NCI-H128 (cell line): ENCODE results near the gene SLC50A1.
"Not testable (repeated sequence)": the region's sequence is repeated elsewhere in the genome, so short reads cannot be mapped to it uniquely, and the experiment has no call there.

Experiments
- DNase-seq: peaks from one replicate; lab custom pipeline; 2025; ENCODE audit not compliant: unreplicated experiment; lab: John Stamatoyannopoulos, UW

The SLC50A1 gene

DNA sequence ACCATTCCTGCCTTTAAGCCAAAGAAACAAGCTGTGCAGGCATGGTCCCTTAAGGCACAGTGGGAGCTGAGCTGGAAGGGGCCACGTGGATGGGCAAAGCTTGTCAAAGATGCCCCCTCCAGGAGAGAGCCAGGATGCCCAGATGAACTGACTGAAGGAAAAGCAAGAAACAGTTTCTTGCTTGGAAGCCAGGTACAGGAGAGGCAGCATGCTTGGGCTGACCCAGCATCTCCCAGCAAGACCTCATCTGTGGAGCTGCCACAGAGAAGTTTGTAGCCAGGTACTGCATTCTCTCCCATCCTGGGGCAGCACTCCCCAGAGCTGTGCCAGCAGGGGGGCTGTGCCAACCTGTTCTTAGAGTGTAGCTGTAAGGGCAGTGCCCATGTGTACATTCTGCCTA lies 1.3 kb upstream of the SLC50A1 start:
- DNase-seq, result no peak

DNA sequence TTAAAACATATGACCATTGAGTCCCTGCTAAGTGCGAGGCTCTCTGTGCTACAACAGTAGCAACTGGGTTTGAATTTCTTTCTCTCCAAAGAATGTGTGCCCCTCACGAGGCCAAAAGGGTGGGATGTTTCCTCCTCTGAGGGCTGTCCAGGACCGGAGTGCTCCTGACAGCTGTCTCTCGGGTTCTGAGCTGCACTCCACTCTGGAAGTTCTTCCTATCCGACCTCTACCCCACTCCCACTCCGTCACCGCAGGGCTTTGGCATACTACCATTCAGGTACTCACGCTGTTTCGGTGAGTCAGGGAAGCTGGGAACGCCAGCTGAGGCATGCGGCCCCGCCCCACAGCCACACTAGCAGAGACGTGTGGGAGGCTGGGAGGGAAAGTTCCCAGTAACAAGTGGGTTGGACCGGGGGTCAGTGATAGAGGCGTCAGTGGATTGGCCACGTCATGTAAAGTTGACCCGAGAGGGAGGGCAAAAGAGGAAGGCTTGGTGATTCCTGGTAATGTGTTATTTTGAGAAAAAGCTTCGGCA lies 705 bp upstream of the SLC50A1 start:
- peak; percentile 35 for DNase-seq

DNA sequence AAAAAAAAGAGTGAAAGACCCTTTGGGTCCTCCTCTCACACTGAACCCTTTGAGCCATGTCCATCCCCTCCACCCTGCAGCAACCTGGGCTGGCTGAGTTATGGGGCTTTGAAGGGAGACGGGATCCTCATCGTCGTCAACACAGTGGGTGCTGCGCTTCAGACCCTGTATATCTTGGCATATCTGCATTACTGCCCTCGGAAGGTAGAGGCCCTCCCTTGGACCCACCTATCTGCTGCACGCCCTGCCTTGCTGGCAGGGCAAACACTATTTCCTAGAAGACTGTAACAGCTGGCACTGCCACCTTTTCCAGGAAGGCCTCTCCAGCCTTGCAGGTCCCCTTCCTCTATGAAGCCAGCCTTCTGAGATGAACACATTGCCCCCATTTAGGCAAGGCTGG lies 1.1 kb downstream of the SLC50A1 start:
- DNase-seq, result no peak

DNA sequence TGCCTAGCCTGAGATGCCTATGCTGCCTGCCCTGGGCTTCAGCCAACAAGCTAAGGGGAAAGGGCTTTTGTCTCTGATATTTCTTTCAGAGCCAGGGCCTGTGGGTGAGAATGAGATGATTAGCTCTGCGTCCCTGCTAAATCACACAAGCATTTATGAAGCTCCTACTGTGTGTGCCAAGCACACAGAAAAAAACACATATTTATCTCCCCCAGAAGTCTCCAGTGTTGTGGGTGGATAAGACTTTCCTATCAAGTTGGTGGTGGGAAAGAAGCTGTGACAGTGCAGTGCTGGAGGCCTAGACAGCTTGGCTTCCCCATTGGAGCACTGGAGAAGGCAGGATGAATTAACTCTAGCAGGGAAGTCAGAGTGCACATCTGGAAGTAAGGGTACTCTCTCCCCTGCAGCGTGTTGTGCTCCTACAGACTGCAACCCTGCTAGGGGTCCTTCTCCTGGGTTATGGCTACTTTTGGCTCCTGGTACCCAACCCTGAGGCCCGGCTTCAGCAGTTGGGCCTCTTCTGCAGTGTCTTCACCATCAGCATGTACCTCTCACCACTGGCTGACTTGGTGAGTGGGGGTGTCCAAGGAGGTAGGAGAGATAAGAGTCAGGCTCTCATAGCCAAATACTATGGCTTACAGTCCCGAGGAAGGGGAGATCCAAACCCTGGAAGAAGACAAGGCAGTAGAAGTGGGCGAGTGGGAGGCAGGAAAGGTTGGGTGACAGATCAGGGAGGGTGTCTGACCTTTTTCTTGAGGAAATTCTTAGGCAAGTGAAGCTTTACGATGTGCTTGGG lies 1.7 kb downstream of the SLC50A1 start:
- DNase-seq, result no peak

DNA sequence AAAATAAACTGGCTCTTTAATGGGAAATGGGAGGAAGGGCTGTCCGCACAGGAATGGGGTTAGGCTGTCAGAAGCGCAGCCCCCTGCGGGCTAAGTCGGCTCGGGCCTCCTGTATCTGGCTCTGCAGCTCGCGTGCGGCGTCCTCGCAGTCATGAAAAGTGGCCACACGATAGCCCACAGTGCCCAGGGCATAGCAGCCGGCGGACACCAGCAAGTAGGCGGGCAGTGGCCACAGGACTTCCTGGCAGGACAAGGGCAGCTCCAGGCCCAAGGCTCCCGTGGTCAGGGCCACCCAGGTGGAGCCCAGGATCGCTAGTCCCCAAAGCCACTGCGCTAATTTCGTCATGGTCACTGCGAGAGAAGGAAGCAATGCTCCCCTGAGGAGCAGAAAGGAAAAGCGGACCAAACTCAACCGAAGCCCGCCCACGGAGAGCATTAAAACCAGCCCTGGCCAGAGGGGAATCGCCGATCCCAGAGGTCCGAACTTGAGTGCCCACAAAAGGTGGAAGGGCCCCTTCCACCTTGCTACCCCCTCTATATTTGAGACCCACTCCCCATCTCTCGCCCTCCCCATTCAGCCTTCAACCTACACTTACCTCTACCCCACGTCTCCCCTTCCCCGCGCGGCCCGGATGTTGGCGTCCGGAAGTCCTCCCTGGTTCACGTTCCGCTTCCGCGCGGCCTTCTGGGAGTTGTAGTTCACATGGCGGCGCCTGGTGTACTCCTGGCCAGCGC lies 4.4 kb downstream of the SLC50A1 start, which contains the start of gene DPM3:
DPM3 (minus strand) TSS at position 637 of the 735 bp plus-strand sequence; CDS start at position 346, 291 bp downstream.
- peak; percentile 67 for DNase-seq

DNA sequence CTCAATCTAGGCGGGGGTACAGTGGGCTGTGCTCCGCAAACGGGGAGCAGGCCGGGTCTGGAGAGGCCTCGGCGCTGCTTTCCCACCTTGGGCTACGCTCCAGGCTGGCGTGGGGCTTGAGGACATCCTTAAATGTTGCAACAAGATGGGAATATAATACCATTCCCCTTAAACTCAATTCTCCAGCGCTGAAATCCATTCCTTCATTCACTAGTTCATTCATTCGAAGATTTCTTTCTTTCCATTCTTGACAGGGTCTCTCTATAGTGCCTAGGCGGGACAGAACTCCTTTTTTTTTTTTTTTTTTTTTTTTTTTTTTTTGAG lies 4.9 kb downstream of the SLC50A1 start:
- no peak for DNase-seq

DNA sequence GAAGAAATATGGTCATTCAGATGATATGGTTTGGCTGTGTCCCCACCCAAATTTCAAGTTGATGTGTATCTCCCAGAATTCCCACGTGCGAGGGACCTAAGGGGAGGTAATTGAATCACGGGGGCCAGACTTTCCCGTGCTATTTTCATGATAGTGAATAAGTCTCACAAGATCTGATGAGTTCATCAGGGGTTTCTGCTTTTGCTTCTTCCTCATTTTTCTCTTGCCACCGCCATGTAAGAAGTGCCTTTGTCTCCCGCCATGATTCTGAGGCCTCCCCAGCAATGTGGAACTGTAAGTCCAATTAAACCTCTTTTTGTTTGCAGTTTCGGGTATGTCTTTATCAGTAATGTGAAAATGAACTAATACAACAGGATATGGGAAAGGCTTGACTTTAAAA lies 6.1 kb downstream of the SLC50A1 start:
- DNase-seq, result no peak

DNA sequence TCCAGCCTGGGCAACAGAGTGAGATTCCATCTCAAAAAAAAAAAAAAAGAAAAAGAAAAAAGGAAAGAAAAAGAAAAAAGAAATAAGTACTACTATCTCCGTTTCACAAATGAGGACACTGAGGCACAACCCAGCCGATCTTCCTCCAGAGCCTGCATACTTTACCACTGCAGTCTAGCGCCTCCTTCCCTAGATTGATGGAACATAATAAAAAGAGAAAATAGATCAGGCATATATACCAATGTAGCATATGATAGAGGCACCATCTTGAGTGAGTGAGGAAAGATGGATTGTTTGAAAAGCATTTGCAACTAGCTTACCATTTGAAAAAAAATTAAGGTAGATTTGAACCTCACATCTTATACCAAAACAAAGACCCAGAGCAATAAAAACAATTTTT lies 9.8 kb downstream of the SLC50A1 start:
- DNase-seq, result no peak

DNA sequence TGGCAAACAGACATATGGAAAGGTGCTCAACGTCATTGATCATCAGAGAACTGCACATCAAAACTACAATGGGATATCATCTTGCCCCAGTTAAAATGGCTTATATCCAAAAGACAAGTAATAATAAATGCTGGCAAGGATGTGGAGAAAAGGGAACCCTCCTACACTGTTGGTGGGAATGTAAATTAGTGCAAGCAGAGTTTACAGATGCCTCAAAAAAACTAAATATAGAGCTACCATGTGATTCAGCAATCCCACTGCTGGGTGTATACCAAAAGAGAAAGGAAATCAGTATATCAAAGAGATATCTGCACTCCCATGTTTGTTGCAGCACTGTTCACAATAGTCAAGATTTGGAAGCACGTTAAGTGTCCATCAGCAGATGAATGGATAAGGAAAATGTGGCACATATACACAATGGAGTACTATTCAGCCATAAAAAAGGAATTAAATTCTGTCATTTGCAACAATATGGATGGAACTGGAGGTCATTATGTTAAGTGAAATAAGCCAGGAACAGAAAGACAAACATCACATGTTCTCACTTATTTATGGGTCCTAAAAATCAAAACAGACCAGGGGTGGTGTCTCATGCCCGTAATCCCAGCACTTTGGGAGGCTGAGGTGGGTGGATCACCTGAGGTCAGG lies 20.5 kb downstream of the SLC50A1 start:
- not testable (repeated sequence) for DNase-seq

DNA sequence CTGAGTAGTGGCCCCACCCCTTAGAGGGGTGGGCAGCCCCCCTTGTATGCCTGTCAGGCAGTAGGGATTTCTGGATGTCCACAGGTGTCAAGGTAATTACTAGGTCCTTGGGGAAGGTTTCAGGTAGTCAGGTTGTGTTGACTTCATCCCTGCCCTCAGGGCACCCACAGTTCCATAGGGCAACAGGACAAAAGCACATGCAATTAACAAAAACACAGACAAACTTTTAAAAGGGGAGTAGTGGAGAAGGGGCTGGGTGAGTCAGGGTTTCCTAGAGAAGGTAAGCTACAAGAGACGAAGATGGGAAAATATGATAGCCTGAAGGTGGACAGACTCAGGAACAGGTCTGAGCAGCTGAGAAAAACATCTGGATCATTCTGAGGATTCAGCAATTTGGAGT lies 23.3 kb downstream of the SLC50A1 start:
- no peak for DNase-seq

DNA sequence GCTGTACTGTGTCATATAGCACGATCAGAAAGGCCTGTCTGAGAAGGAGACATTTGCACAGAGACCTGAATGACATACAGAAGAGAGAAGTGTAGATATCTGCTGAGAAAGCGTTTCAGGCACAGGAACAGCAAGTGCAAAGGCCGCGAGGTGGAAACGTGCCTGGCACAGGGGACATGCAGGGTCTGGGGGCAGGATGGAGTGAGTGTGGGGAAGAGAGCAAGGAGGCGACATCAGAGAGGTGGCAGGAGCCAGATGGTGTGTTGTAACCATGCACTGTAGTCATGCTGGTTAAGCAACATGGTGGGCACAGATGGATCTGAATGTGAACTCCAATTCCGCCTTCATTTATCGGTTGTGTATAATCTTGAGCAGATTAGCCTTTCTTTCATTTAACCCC lies 24.5 kb downstream of the SLC50A1 start:
- DNase-seq, result no peak

DNA sequence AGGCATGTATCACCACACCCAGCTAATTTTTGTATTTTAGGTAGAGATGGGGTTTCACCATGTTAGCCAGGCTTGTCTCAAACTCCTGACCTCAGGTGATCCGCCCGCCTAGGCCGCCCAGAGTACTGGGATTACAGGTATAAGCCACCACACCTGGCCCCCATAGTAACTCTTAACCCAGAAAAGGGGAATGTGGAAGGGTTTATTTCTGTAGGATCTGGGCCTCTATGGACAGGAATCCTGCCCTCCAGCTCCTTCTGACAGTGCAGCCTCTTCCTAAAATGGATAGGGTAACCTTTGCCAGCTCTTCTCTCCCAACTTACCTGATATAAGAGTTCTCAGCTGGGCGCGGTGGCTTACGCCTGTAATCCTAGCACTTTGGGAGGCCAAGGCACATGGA lies 27.0 kb downstream of the SLC50A1 start:
- DNase-seq, result not testable (repeated sequence)

DNA sequence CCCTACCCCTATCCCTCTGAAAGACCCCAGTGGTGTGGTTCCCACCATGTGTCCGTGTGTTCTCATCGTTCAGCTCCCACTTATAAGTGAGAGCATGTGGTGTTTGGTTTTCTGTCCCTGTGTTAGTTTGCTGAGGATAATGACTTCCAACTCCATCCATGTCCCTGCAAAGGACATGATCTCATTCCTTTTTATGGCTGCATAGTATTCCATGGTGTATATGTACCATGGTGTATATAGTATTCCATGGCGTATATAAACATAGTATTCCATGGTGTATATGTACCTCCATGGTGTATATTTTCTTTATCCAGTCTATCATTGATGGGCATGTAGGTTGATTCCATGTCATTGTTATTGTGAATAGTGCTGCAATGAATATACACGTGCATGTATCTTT lies 28.1 kb downstream of the SLC50A1 start:
- DNase-seq, result not testable (repeated sequence)

DNA sequence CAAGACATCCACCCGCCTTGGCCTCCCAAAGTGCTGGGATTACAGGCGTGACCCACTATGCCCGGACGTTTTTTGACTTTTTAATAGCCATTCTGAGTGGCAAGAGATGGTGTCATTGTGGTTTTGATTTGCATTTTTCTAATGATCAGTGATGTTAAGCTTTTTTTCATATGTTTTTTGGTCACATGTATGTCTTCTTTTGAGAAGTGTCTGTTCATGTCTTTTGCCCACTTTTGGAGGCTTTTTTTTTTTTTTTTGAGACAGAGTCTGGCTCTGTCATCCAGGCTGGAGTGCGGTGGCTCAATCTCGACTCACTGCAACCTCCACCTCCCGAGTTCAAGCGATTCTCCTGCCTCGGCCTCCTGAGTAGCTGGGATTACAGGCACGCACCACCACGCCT lies 29.0 kb downstream of the SLC50A1 start:
- not testable (repeated sequence) for DNase-seq

DNA sequence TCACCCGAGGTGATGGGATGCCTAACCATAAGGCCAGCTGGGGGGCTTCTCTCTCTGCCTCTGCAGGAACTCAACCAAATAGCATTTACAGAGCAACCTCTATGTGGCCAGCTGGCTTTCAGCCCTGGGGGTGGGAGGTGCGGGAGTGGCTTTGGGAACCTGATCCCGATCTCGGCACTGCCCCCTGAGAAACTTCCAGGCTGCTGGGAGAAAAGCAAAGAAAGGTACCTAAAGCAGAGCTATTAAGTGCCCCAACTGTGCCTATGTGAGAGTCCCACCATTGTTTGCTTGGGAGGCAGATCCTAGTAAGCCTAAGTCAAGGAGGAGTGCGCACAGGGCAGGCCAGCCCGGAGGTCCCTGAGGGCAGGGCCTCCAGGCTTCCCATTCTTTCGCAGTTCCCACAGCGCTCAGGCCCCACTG lies 30.4 kb downstream of the SLC50A1 start:
- no peak for DNase-seq

DNA sequence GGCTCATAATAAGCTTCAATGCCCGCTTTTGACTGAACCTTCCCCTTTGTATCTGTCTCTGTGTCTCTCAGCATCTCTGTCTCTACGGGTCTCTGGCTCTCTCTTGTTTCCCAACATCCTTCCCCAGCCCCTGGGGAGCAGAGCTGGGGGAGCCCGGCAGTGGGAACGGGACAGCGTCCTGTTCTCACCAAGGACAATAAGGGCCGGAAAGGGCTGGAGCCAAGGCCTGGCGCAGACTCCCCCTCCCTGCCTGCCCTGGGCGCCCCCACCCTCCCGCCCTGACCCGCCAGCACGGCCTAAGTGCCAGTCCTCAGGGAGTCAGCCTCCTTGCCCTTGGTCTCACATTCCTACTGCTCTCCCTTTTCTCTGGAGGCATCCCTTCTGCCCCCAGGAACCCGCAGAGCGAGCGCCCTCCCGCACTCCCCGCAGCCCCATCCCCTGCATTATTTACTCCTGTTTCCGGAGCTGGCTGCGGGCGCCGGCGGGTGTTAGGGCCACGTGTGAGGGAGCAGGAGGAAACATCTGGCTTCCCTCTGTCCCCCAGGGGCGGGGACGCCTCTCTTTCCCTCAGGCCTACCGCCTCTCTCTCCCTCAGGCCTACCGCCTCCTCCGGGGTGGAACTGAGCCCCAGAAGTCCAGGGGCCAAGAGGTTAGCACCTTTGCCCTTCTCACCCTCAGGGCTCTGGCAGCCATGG lies 31.0 kb downstream of the SLC50A1 start:
- DNase-seq, result no peak

DNA sequence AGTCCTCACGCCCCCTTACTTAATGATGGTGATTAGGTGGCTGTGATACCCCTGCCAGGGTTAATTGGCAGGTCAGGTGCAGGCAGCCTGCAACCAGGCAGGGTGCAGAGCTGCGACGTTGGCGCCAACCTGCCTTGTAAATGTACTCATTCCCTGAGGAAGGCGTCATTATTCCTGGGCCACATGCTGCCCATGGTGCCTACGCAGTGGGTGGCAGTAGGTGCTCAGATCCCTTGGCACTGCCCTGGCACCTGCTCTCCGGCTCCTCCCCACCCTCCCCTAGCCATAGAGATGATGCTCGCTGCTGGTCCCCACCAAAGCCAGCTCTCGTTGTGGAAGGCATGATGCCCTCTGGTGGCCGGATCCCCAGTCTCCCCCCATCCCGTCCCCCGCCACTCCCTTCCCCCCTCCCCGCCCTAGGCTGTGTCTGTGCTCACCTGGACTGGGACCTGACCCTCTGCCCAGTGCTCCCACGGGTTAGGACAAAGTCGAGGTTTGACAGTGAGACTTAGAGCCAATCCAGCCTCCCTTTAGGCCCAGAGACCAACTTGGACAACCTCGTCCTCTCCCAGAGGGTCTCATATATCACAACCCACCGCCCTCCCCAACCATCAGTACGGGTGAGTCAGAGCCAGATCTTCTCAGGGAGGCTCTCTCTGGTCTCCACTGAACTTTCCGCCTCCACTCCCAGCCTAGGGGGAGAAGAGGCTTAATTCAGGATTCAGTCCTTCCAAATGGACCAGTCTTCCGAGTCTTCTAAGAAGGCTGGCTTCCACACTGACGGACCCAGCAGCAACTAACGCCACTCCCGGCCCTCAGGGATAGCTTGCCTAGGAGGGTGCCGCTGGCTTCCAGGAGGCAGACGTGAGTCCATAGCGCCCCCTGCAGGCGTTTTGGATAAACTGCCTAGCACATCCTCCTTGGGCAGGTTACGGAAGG lies 31.8 kb downstream of the SLC50A1 start:
- DNase-seq, result peak; percentile 94

DNA sequence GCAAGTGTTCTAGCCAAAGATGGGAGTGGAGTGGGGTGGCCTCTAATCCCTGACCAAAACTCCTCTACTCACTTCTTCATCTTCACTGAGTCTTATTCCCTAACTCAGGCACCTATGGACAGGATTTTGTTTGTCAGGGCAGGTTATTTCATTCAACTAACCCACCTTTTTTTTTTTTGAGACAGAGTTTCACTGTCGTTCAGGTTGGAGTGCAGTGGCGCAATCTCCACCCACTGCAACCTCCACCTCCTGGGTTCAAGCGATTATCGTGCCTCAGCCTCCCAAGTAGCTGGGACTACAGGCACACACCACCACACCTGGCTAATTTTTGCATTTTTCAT lies 32.4 kb downstream of the SLC50A1 start:
- not testable (repeated sequence) for DNase-seq

DNA sequence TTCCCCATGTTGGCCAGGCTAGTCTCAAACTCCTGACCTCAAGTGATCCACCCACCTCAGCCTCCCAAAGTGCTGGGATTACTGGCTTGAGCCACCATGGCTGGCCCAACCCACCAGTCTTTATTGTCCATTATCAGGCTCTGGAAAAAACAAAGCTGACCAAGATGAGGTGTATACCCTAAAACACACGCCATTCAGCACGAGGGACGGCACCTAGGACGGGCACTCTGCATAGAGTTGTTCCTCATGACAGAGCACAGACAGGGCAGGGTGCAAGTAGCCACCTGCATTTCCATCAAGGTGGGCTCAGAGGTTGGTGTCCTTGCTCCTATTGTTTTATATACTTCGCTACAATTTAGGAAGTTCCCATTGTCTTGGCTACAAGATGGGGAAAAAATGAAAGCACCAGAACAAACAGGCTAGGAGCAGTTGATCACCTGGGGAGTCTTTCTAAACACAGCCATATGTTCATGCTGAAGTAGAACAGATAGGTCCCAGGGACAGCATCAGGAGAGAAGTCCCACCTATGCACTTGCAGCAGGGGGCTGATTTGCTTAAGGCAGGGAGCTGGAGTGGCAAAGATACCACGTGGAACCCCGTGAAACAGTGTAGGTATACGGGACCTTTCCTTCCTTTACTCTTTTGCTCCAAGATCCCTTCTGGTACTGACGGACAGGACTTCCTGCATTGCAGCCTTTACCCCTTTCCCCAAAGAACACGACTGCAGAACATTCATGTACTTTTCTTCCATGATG lies 33.0 kb downstream of the SLC50A1 start:
- no peak for DNase-seq
